GM12872 (cell line): Measurements from ENCODE around the gene PTOV1.

ENCODE experiments used
- CTCF ChIP-seq: IDR thresholded peaks from 3 replicates; pipeline ENCODE4 v1.5.1; 2011; ENCODE audit warnings: low read depth, mild to moderate bottlenecking, low read length, moderate library complexity; ENCODE audit not compliant: insufficient read depth

The PTOV1 gene

GRCh38 chr19:49891393-49891792 lies 40.4 kb downstream of the PTOV1 start:
- no peak for TF ChIP-seq CTCF

DNA sequence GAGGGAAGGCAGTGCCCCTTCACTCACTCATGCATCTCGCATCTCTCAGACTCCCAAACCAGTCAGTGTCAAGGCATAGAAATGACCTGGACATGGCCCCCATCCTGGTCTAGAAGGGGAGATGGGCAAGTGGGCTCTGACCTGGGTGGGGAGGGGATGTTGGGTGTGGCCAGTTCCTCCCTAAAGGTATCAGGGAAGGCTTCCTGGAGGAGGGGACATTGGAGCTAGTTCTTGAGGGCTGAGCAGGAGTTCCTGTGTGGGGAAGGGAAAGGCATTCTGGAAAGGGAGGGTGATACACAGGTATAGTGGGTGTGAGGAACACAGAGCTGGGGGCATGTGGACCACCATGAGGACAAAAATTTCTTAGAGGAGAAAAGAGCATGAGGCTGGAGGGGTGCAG lies 41.8 kb downstream of the PTOV1 start:
- no peak for TF ChIP-seq CTCF

DNA sequence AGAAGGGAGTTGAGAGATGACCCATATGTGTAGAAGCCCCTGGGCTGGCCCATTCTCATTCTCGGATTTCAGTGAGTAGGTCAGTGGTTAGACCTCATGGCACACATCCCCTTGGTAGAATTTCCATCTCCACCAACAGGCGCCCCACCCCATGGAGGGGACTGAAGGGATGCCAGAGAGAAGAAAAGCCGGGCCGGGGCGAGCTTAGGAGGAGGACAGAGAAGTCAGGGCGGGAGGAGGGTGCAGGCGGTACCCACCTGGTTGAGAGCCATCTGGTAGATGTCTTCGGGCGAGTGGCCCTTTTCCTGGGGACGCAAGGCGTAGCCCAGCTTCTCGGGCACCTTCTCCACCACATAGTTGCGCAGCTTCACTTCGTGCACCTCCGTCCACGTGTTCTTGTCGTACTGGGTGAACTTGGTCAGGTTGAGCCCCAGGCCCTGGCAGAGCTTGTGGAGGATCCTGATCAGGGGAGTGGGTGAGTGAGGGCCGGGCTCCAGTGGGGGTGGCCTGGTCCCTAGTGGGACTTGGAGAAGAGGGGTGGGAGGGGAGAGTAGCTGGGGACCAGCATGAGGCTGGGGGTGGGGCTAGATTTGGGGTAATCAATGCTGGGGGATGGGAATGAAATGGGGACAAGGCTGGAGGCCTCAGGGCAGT lies 43.2 kb downstream of the PTOV1 start:
- TF ChIP-seq CTCF: no peak

GRCh38 chr19:49894879-49895565 lies 44.1 kb downstream of the PTOV1 start:
- TF ChIP-seq CTCF: no peak

DNA sequence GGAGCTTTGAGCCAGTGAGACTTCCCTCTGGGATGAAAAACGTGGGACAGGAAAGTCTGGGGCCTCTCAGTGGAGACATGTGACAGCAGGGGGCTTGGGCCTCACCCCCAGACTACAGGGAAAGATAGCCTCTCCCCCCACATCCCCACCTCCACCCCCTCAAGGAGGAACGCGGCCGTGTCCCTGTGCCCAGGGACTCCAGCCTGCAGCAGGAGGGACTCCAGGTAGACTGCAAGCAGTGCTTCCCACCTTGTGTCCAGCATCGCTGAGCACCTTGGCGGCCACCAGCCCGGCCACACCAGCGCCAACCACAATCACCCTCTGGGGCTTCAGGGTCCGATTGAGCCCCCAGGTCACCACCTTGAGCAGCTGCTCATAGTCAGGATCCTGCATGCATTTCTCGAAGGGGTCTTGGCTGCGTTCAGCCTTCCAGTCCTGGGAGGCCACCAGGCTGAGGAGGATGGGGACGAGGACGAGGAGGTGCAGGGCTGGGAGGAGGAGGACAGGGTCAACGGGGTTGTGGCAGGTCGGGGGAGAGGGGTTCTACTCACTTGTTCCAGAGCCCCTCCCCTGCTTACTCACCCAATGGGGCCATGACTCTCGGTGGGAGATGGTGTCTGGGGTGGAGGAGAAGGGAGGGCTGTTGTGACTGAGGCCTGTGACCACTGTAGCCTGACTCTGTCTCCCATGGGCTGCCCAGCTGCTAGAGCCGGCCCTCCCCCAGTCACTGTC lies 44.8 kb downstream of the PTOV1 start:
- no peak for TF ChIP-seq CTCF

GRCh38 chr19:49896863-49897621 lies 46.1 kb downstream of the PTOV1 start, which contains the start of gene IL4I1:
Gene IL4I1, minus strand, starts transcription at chr19:49896887. Its CDS starts 727 bp downstream, at chr19:49896160.
- TF ChIP-seq CTCF: no peak

GRCh38 chr19:49904136-49904535 lies 53.2 kb downstream of the PTOV1 start:
- no peak for TF ChIP-seq CTCF
